OCI-LY7 (cell line): Measurements from ENCODE around the gene PSPC1. TPM values are rescaled to one million over a fixed set of nuclear protein-coding genes. Genes with fewer than 3 reads are reported as not detected.

Experiments used
- BruUV-seq: library from RNA; stranded (reverse); fragments of 400-500 nt; replicated peaks from 2 replicates; lab custom pipeline; 2021; lab: Mats Ljungman, UMichigan
- CTCF ChIA-PET: fragments of 300-600 bp; sonication (Branson Sonifier 250); formaldehyde crosslinking; loops from one replicate; lab custom pipeline; 2022; ENCODE audit warnings: antibody characterized with exemption; ENCODE audit not compliant: unreplicated experiment; lab: Charles Lee
- POLR2A ChIA-PET: fragments of 300-600 bp; sonication (Branson Sonifier 250); formaldehyde crosslinking; loops from one replicate; lab custom pipeline; 2022; ENCODE audit warnings: antibody characterized with exemption; lab: Charles Lee
- DNase-seq: peaks from one replicate; pipeline ENCODE4 v3.0.0-alpha.2; 2015; ENCODE audit warnings: low spot score
- H2AFZ ChIP-seq: fragments of 200-600 bp; sonication (generic), shearing (Covaris generic); 2 replicates; pipeline ENCODE4 v1.6.1; 2014; ENCODE audit warnings: mild to moderate bottlenecking, antibody characterized with exemption, low read length, moderate library complexity
- H3K27ac ChIP-seq: fragments of 200-600 bp; sonication (generic); 2 replicates; pipeline ENCODE4 v1.5.1; 2014; ENCODE audit warnings: mixed run types, low read depth, mild to moderate bottlenecking, moderate library complexity, low read length, inconsistent platforms; ENCODE audit not compliant: poor library complexity, severe bottlenecking
- H3K36me3 ChIP-seq: fragments of 200-600 bp; sonication (generic); 2 replicates; pipeline ENCODE4 v1.6.1; 2014; ENCODE audit warnings: mild to moderate bottlenecking, antibody characterized with exemption, low read length, moderate library complexity, mixed read lengths; ENCODE audit not compliant: insufficient read depth
- H3K4me1 ChIP-seq: fragments of 200-600 bp; sonication (generic); 2 replicates; pipeline ENCODE4 v1.5.1; 2014; ENCODE audit warnings: mild to moderate bottlenecking, low read length; ENCODE audit not compliant: insufficient read depth, poor library complexity, severe bottlenecking
- H3K4me2 ChIP-seq: fragments of 200-600 bp; sonication (generic); 2 replicates; pipeline ENCODE4 v1.6.1; 2014; ENCODE audit warnings: mild to moderate bottlenecking, low read length
- H3K4me3 ChIP-seq: fragments of 200-600 bp; sonication (generic); 2 replicates; pipeline ENCODE4 v1.5.1; 2014; ENCODE audit warnings: mild to moderate bottlenecking, low read depth, low read length; ENCODE audit not compliant: poor library complexity, severe bottlenecking
- H3K79me2 ChIP-seq: fragments of 200-600 bp; sonication (generic); 2 replicates; pipeline ENCODE4 v1.6.1; 2016; ENCODE audit warnings: low read depth, mild to moderate bottlenecking, low read length, moderate library complexity, mixed read lengths; ENCODE audit not compliant: insufficient read depth
- H3K9me2 ChIP-seq: fragments of 200-600 bp; sonication (generic); 2 replicates; pipeline ENCODE4 v1.6.1; 2016; ENCODE audit warnings: mild to moderate bottlenecking, low read length, mixed read lengths; ENCODE audit not compliant: insufficient read depth
- H3K9me3 ChIP-seq: fragments of 200-600 bp; sonication (generic); 2 replicates; pipeline ENCODE4 v1.6.1; 2014; ENCODE audit warnings: mild to moderate bottlenecking, mixed run types, low read length, mixed read lengths
- H4K20me1 ChIP-seq: fragments of 200-600 bp; sonication (generic); 2 replicates; pipeline ENCODE4 v1.6.1; 2014; ENCODE audit warnings: mild to moderate bottlenecking, antibody characterized with exemption, low read length, moderate library complexity, mixed read lengths; ENCODE audit not compliant: insufficient read depth
- EZH2phosphoT487 ChIP-seq: fragments of 200-600 bp; sonication (generic); IDR thresholded peaks from 2 replicates; pipeline ENCODE4 v1.6.1; 2018; ENCODE audit warnings: low read depth, borderline replicate concordance, mild to moderate bottlenecking, mixed run types, antibody characterized with exemption, low read length, moderate library complexity, mixed read lengths
- intact Hi-C: fragments of 100-400 bp; cut with micrococcal nuclease; formaldehyde crosslinking; loops from one replicate; pipeline ENCODE4 v1.10.0; 2022; ENCODE audit not compliant: unreplicated experiment
- total RNA-seq, 2 experiments: library from RNA; depleted of rRNA in 1 of 2; stranded (reverse); fragments of >200 nt in 1 of 2; shearing (Covaris generic) in 1 of 2; gene quantifications; 2 replicates each; pipeline ENCODE4 v1.2.3, GENCODE V29; 2014 to 2022
- TF ChIP-seq, protein P1 (sequence below): fragments of 200-600 bp; sonication (generic); conservative IDR thresholded peaks from 2 replicates; pipeline ENCODE4 v1.5.1; 2014; ENCODE audit warnings: mild to moderate bottlenecking, antibody characterized with exemption, low read length, moderate library complexity, mixed read lengths

Gene PSPC1
- total RNA-seq, 2 experiments from 2014 or later, result 91.5 to 115 TPM

DNA sequence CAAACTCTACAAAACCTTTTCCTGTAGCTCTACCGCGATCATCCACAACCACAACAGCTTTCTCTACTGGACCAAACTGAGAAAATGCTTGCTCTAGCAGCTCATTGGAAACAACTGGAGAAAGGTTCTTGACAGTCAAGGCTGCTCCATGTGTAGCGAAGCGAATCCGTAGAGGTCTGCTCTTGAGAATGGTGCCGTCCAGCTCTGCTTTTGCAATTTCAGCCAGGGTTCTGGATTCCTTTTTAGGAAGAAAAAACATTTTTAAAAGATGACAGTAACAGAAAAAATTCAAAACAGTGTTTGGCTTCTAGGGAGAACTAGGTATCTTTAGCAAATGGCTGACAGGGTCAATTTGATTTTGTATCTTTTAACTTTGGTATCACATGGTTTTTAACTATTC is 10.4 kb downstream of the PSPC1 start:
- TF ChIP-seq EZH2phosphoT487, result no peak
- TF ChIP-seq, protein P1, sequence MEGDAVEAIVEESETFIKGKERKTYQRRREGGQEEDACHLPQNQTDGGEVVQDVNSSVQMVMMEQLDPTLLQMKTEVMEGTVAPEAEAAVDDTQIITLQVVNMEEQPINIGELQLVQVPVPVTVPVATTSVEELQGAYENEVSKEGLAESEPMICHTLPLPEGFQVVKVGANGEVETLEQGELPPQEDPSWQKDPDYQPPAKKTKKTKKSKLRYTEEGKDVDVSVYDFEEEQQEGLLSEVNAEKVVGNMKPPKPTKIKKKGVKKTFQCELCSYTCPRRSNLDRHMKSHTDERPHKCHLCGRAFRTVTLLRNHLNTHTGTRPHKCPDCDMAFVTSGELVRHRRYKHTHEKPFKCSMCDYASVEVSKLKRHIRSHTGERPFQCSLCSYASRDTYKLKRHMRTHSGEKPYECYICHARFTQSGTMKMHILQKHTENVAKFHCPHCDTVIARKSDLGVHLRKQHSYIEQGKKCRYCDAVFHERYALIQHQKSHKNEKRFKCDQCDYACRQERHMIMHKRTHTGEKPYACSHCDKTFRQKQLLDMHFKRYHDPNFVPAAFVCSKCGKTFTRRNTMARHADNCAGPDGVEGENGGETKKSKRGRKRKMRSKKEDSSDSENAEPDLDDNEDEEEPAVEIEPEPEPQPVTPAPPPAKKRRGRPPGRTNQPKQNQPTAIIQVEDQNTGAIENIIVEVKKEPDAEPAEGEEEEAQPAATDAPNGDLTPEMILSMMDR, result no peak
- peaks cover 24% of the 10 kb centered on the region for H4K20me1 ChIP-seq
- H3K79me2 ChIP-seq, result peaks cover 100% of the 10 kb centered on the region
- H3K4me1 ChIP-seq, result peaks cover 23% of the 10 kb centered on the region
- CTCF ChIA-PET, result no interaction called here
- POLR2A ChIA-PET, result no interaction called here
- H3K4me3 ChIP-seq, result no peak overlapping the region
- BruUV-seq, result no TSS peak
- intact Hi-C loops, result no loop called here
- peaks cover 87% of the 10 kb centered on the region for H3K36me3 ChIP-seq
- DNase-seq, result no peak
- H3K9me3 ChIP-seq, result no peaks in the 10 kb centered on the region
- no peaks in the 10 kb centered on the region for H3K9me2 ChIP-seq
- no peak overlapping the region for H2AFZ ChIP-seq
- no peak overlapping the region for H3K4me2 ChIP-seq
- H3K27ac ChIP-seq, result no peak overlapping the region

DNA sequence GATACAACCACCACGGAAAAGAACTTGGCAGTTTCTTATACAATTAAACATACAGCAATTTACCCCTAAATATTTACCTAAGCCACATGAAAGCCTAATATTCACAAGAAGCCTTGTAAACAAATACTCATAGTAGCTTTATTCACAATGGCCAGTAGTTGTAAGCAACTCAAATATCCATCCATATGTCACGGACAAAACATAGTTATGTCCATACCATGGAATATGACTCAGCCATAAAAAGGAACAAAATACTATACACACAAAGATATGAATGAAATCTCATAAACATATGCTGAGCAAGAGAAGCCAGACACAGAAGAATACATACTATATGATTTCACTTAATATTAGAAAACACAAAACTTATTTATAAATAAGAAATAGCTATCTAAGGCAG is 12.9 kb downstream of the PSPC1 start:
- H3K79me2 ChIP-seq, result peaks cover 100% of the 10 kb centered on the region
- no peak for DNase-seq
- peaks cover 99% of the 10 kb centered on the region for H3K36me3 ChIP-seq
- TF ChIP-seq, protein P1, result no peak
- no peak for TF ChIP-seq EZH2phosphoT487
- H3K27ac ChIP-seq, result no peak overlapping the region
- peaks cover 2% of the 10 kb centered on the region for H3K4me1 ChIP-seq
- intact Hi-C loops, result no loop called here
- no peak overlapping the region for H2AFZ ChIP-seq
- no peaks in the 10 kb centered on the region for H3K9me3 ChIP-seq
- H4K20me1 ChIP-seq, result peaks cover 17% of the 10 kb centered on the region; the same call in 1 of the 2 replicates
- TSS peak; percentile 18 for BruUV-seq
- POLR2A ChIA-PET, result no interaction called here
- no peaks in the 10 kb centered on the region for H3K9me2 ChIP-seq
- no peak overlapping the region for H3K4me3 ChIP-seq
- CTCF ChIA-PET, result no interaction called here
- no peak overlapping the region for H3K4me2 ChIP-seq

DNA sequence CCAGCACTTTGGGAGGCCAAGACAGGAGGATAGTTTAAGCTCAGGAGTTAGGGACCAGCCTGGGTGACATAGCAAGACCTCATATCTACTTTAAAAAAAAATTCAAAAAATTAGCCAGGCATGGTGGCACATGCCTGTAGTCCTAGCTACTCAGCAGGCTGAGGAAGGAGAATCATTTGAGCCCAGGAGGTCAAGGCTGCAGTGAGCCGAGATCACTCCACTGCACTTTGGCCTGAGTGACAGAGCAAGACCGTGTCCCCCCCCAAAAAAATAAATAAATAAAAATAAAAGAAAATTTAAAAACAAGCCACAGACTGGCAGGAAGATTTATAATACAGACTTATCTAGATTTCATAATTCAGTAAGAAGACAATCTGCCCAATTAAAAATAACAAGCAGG is 14.8 kb downstream of the PSPC1 start:
- POLR2A ChIA-PET, result no interaction called here
- H3K9me2 ChIP-seq, result no peaks in the 10 kb centered on the region
- BruUV-seq, result no TSS peak
- no peak overlapping the region for H3K4me3 ChIP-seq
- H2AFZ ChIP-seq, result no peak overlapping the region
- intact Hi-C loops, result no loop called here
- H3K27ac ChIP-seq, result no peak overlapping the region
- no peak for DNase-seq
- H3K4me1 ChIP-seq, result no peaks in the 10 kb centered on the region
- H3K79me2 ChIP-seq, result peaks cover 100% of the 10 kb centered on the region
- no peak for TF ChIP-seq EZH2phosphoT487
- TF ChIP-seq, protein P1, result no peak
- H3K4me2 ChIP-seq, result no peak overlapping the region
- H3K36me3 ChIP-seq, result peaks cover 99% of the 10 kb centered on the region
- no peaks in the 10 kb centered on the region for H3K9me3 ChIP-seq
- H4K20me1 ChIP-seq, result peaks cover 6% of the 10 kb centered on the region; the same call in 1 of the 2 replicates
- CTCF ChIA-PET, result no interaction called here
